Testis (tissue), 3 donors: Measurements from ENCODE around the gene UBQLN4. TPM values are rescaled to one million over a fixed set of nuclear protein-coding genes. Genes with fewer than 3 reads are reported as not detected.
A peak's percentile ranks its signal among the peaks of the same experiment; 100 is the strongest.

Experiments used
- DNase-seq: peaks from one replicate; pipeline ENCODE4 v3.0.0-alpha.2; 2019
- H3K27ac ChIP-seq, 2 donors: fragments of 200-600 bp; sonication (generic); one replicate each; pipeline ENCODE4 v1.5.1; 2019
- H3K27me3 ChIP-seq: fragments of 200-600 bp; sonication (generic); one replicate; pipeline ENCODE4 v1.5.1; 2019
- H3K36me3 ChIP-seq: fragments of 200-600 bp; sonication (generic); one replicate; pipeline ENCODE4 v1.5.1; 2017; ENCODE audit warnings: low read depth; ENCODE audit errors: missing control alignments
- H3K4me1 ChIP-seq: fragments of 200-600 bp; sonication (generic); one replicate; pipeline ENCODE4 v1.5.1; 2019
- H3K4me3 ChIP-seq, 2 donors: fragments of 200-600 bp; sonication (generic); one replicate each; pipeline ENCODE4 v1.5.1; 2017 to 2019
- H3K9me3 ChIP-seq: fragments of 200-600 bp; sonication (generic); one replicate; pipeline ENCODE4 v1.5.1; 2017
- POLR2A ChIP-seq: fragments of 450-650 bp; IDR thresholded peaks from one replicate; pipeline ENCODE4 v1.6.1; 2017; ENCODE audit warnings: antibody characterized with exemption, mild to moderate bottlenecking, moderate library complexity
- WGBS, 2 donors: methylation state at CpG; one replicate each; pipeline ENCODE4 v1.1.5; 2018; 5-methylcytosine and 5-hydroxymethylcytosine counted together
- intact Hi-C: fragments of 100-400 bp; cut with DNase I; formaldehyde crosslinking; loops from one replicate; pipeline ENCODE4 v1.15.1; 2023; ENCODE audit warnings: low total_unique reads
- polyA plus RNA-seq: library from polyadenylated mRNA; stranded (reverse); fragments of 350-450 nt; fragmentation: Illumina TruSeq; extraction: RNeasy Lipid Tissue Mini Kit (QIAGEN cat#74804); gene quantifications from one replicate; pipeline ENCODE4 v1.2.3, GENCODE V29; 2014; ENCODE audit warnings: low read depth, low replicate concordance; ENCODE audit not compliant: insufficient read depth
- total RNA-seq, 2 donors: library from RNA; depleted of rRNA; stranded (reverse); fragments of >200 nt; gene quantifications; one replicate each; pipeline ENCODE4 v1.2.3, GENCODE V29; 2016
- TF ChIP-seq, protein P1 (sequence below), 3 experiments: fragments of 450-650 bp in 2 of 3; fragments of 200-600 bp in 1 of 3; sonication (generic) in 1 of 3; IDR thresholded peaks; one replicate each; pipeline ENCODE4 v1.5.1; 2016 to 2019; ENCODE audit warnings: antibody characterized with exemption in 3 of 3, mild to moderate bottlenecking in 2 of 3, moderate library complexity in 1 of 3

UBQLN4 gene
- total and polyA plus RNA-seq, 3 donors from 2014 or later, result 34.4 to 42.7 (median 41.0) TPM

DNA sequence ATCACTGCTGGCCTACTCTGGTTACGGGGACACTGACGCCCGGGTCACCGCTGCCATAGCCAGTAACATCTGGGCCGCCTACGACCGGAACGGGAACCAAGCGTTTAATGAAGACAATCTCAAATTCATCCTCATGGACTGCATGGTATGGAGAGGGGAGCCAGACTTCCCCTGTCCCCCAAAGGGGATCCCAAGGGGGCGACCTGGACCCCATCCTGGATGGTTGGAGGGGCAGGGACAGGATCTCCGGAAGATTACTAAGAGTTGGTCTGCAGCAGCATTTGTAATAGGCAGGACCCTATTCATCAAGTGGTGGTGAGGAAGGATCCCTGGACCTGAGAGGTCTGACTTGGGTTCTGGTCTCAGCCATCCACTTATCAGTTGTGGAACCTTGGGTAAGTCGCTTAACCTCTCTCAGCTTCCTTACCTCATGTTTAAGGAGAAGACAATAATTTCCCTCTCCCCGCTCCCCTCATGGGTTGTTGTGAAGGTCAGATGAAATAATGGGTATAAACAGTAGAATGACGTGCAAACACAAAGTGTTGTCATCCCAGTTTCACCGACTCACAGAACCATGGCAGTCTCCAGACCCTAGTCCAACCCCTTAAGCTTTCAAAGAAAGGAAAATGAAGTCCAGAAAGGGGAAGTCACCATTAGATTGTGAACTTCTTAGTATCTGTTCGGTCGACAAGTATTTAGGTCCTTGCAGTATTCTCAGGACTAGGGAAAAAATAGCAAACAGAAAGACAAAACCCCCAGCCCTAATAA lies 1.9 kb upstream of the UBQLN4 start:
- Histone ChIP-seq H3K4me1 (peaks cover 11% of the 10 kb centered on the region), H3K36me3 (no peaks in the 10 kb centered on the region), H3K27me3 (no peaks in the 10 kb centered on the region), H3K9me3 (no peaks in the 10 kb centered on the region), H3K4me3 (peak overlapping the region; percentile 94 to 95), H3K27ac (peak overlapping the region; percentile 91 to 94)
- DNase-seq, result no peak
- intact Hi-C loops, result no loop called here
- WGBS, 2 donors, result 16 to 19% methylated on average over 13 to 17 of the region's 17 CpGs
- no peak for TF ChIP-seq POLR2A
- TF ChIP-seq, protein P1, sequence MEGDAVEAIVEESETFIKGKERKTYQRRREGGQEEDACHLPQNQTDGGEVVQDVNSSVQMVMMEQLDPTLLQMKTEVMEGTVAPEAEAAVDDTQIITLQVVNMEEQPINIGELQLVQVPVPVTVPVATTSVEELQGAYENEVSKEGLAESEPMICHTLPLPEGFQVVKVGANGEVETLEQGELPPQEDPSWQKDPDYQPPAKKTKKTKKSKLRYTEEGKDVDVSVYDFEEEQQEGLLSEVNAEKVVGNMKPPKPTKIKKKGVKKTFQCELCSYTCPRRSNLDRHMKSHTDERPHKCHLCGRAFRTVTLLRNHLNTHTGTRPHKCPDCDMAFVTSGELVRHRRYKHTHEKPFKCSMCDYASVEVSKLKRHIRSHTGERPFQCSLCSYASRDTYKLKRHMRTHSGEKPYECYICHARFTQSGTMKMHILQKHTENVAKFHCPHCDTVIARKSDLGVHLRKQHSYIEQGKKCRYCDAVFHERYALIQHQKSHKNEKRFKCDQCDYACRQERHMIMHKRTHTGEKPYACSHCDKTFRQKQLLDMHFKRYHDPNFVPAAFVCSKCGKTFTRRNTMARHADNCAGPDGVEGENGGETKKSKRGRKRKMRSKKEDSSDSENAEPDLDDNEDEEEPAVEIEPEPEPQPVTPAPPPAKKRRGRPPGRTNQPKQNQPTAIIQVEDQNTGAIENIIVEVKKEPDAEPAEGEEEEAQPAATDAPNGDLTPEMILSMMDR (IDR thresholded peaks at IDR 0.05), result no peak

DNA sequence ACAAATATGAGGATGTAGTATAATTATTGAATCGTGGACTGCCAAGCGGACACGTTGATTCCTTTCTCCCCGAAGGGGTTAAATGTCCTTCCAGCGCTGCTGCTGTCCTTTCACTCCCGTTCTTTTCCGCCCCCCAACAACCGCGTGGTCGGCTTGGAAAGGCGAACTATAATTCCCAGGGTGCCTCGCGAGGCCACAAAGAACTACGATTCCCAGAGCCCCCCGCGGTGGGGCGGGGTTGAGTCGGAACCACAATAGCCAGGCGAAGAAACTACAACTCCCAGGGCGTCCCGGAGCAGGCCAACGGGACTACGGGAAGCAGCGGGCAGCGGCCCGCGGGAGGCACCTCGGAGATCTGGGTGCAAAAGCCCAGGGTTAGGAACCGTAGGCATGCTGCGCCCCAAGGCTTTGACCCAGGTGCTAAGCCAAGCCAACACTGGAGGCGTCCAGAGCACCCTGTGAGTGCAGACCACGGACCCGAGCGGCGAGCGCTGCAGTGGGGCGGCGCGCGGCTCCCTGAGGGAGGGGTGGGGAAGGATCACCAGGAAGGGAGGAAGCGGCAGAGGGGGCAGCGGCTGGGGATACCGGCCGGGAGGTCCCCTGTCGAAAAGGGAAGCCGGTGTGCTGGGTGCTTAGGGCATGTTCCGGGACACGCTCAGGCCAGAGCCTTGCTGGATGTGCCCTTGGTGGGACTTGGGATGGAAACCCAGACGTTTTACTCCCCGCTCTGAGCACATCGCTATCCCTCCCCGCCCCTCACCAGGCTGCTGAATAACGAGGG lies 1.1 kb upstream of the UBQLN4 start, which contains the start of gene LAMTOR2:
LAMTOR2 (plus strand) TSS at position 283 of the 781 bp plus-strand sequence; CDS start at position 391, 108 bp downstream.
- TF ChIP-seq, protein P1 (IDR thresholded peaks at IDR 0.05), result peak in 2 of 3 experiments; percentile 26 to 32
- no peak for TF ChIP-seq POLR2A

DNA sequence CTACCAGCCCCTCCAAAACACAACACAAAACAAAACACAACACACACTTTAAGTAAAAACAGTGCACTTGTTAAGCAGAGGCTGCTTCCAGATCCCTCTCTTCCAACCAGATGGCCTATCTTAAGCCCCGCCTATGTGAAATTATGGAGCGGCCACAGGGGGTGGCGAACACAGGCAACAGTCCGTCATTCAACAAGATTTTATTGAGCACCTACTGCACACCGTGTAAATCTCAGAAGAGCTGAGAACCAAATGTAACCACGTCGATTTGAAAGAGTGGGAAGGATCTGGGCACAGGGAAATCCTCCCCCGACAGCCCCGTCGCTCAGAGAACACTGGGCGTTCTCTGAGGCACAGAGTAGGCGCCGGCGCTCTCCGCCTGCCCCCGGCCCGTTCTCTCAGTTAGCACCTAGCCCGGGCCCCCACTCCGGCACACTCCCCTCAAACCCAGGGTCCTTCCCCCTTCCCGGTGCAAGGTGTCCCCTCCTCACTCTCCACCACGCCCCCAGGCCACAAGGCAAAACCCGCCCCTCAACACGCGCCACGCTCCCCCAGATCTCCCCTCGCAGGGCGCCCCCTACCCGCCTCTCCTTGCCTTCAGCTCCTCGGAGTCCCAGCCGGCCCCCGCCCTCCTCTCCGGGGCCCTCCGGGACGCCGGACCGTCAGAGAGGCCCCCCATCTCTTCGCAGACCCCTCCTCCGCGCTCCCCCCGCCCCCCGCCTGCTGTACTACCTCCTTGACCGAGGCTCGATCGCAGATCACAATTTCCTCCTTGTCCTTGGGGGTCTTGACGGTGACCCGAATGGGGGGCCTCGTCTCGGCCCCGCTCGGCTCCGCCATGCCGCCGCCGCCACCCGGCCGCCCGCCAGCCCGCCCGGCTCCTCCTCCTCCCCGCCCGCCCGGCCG lies 483 bp downstream of the UBQLN4 start:
- DNase-seq, result peak; percentile 65
- TF ChIP-seq, protein P1 (IDR thresholded peaks at IDR 0.05), result no peak
- no peak for TF ChIP-seq POLR2A
- no peaks in the 10 kb centered on the region for H3K27me3 ChIP-seq
- intact Hi-C loops, result no loop called here
- H3K36me3 ChIP-seq, result no peaks in the 10 kb centered on the region
- H3K4me1 ChIP-seq, result peaks cover 11% of the 10 kb centered on the region
- H3K9me3 ChIP-seq, result no peaks in the 10 kb centered on the region
- peak overlapping the region; percentile 94 to 95 for H3K4me3 ChIP-seq
- peak overlapping the region; percentile 68 to 94 for H3K27ac ChIP-seq
- WGBS, 2 donors, result 1 to 2% methylated on average over 19 to 28 of the region's 63 CpGs

More for the DNA sequence above, 1.1 kb upstream of the UBQLN4 start, which contains the start of gene LAMTOR2:
- Histone ChIP-seq H3K4me1 (peaks cover 11% of the 10 kb centered on the region), H3K36me3 (no peaks in the 10 kb centered on the region), H3K9me3 (no peaks in the 10 kb centered on the region), H3K27me3 (no peaks in the 10 kb centered on the region), H3K4me3 (peak within 1 kb of the TSS; percentile 94 to 95), H3K27ac (peak within 1 kb of the TSS; percentile 91 to 94)
- 0% methylated on average over 27 to 43 of the region's 53 CpGs for WGBS, 2 donors
- intact Hi-C loops, result no loop called here
- peak; percentile 99 for DNase-seq

DNA sequence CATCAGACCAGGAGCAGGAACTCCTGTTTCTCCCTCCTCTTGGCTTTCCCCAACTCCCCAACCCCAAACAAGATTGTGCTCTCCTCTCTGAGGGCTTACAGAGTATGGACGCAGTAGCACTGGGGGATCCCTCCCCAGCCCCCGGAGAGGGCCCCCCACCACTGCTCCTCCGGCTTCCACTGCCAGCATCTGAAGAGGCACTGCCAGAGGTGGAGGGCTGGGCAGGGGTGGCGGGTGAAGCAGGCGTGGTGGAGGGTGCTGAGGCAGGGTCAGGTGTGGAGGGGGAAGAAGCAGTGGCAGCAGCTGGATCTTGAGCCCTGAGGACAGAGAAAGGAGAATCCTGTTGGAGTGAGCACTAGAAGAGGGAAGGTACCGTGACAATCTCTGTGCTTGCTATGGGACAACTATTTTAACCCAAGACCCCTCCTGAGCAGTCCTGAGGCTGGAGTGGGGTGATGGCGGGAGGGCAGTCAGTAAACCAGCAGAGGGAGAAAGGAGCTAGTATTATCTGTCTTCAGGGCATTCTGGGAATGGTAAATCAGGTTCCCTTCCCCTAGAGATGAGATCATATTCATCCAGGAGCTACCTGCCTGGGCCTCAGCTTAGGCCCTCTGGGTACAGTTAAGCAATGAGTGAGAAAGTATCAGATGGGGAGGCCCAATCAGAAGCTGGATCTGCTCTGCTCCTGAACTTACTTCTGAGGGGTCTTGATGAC lies 2.4 kb downstream of the UBQLN4 start:
- DNase-seq, result no peak

More for the DNA sequence above, 2.4 kb downstream of the UBQLN4 start:
- no peak overlapping the region for H3K27ac ChIP-seq
- no peaks in the 10 kb centered on the region for H3K27me3 ChIP-seq
- intact Hi-C loops, result no loop called here
- WGBS, 2 donors, result 88 to 93% methylated on average over 7 of the region's 7 CpGs
- no peaks in the 10 kb centered on the region for H3K9me3 ChIP-seq
- peaks cover 11% of the 10 kb centered on the region for H3K4me1 ChIP-seq
- TF ChIP-seq POLR2A, result no peak
- TF ChIP-seq, protein P1 (IDR thresholded peaks at IDR 0.05), result no peak
- no peak overlapping the region for H3K4me3 ChIP-seq
- H3K36me3 ChIP-seq, result no peaks in the 10 kb centered on the region
